Neural cell (in vitro differentiated cells): ENCODE data around the gene ADGRL4. TPM values are rescaled to one million over a fixed set of nuclear protein-coding genes. Genes with fewer than 3 reads are reported as not detected.

Experiments used
- H2AFZ ChIP-seq: fragments of 200-600, 300-800 bp; sonication (generic), shearing (Covaris generic); 2 replicates; pipeline ENCODE4 v1.6.0; 2014; ENCODE audit warnings: low read depth, mild to moderate bottlenecking, antibody characterized with exemption, low read length, moderate library complexity
- H3F3A ChIP-seq: fragments of 200-600 bp; shearing (Covaris generic); 2 replicates; pipeline ENCODE4 v1.6.1; 2016; ENCODE audit warnings: mild to moderate bottlenecking, moderate library complexity, mixed read lengths, antibody characterized with exemption, low read length; ENCODE audit not compliant: insufficient read depth, poor library complexity, severe bottlenecking
- H3K27ac ChIP-seq: fragments of 200-600, 300-800 bp; sonication (generic), shearing (Covaris generic); 2 replicates; pipeline ENCODE4 v1.5.1; 2014; ENCODE audit warnings: mild to moderate bottlenecking, low read length, moderate library complexity
- H3K27me3 ChIP-seq: fragments of 300-800, 200-600 bp; sonication (generic), shearing (Covaris generic); 2 replicates; pipeline ENCODE4 v1.6.0; 2014; ENCODE audit warnings: mild to moderate bottlenecking, low read depth, low read length, moderate library complexity; ENCODE audit not compliant: insufficient read depth
- H3K36me3 ChIP-seq: fragments of 300-800, 200-600 bp; sonication (generic), shearing (Covaris generic); 2 replicates; pipeline ENCODE4 v1.5.1; 2014; ENCODE audit warnings: mild to moderate bottlenecking, antibody characterized with exemption, low read length, moderate library complexity; ENCODE audit not compliant: insufficient read depth
- H3K4me2 ChIP-seq: fragments of 300-800, 200-600 bp; sonication (generic), shearing (Covaris generic); 2 replicates; pipeline ENCODE4 v1.6.0; 2014; ENCODE audit warnings: mild to moderate bottlenecking, low read length
- H3K4me3 ChIP-seq: fragments of 300-800, 200-600 bp; sonication (generic), shearing (Covaris generic); 2 replicates; pipeline ENCODE4 v1.5.1; 2014; ENCODE audit warnings: mild to moderate bottlenecking, low read length, moderate library complexity
- H3K79me2 ChIP-seq: fragments of 200-600 bp; shearing (Covaris generic); replicated peaks from 2 replicates; pipeline ENCODE4 v1.6.0; 2014; ENCODE audit warnings: mild to moderate bottlenecking, low read length, moderate library complexity; ENCODE audit not compliant: insufficient read depth
- H3K9ac ChIP-seq: fragments of 300-800, 200-600 bp; sonication (generic), shearing (Covaris generic); 2 replicates; pipeline ENCODE4 v1.6.1; 2016; ENCODE audit warnings: mild to moderate bottlenecking, low read length, mixed read lengths
- H3K9me2 ChIP-seq: fragments of 200-600 bp; shearing (Covaris generic); 2 replicates; pipeline ENCODE4 v1.6.1; 2016; ENCODE audit warnings: mild to moderate bottlenecking, low read length, mixed read lengths; ENCODE audit not compliant: insufficient read depth
- H3K9me3 ChIP-seq: fragments of 200-600, 300-800 bp; sonication (generic), shearing (Covaris generic); 2 replicates; pipeline ENCODE4 v1.6.1; 2016; ENCODE audit warnings: mild to moderate bottlenecking, mixed run types, low read length, moderate library complexity, mixed read lengths
- H4K20me1 ChIP-seq: fragments of 200-600 bp; shearing (Covaris generic); 2 replicates; pipeline ENCODE4 v1.6.1; 2016; ENCODE audit warnings: mild to moderate bottlenecking, mixed run types; ENCODE audit not compliant: insufficient read depth
- CTCF ChIP-seq: fragments of 450-650 bp; IDR thresholded peaks from 2 replicates; pipeline ENCODE4 v1.5.1; 2014; ENCODE audit warnings: antibody characterized with exemption, mild to moderate bottlenecking, moderate library complexity; ENCODE audit not compliant: poor library complexity, severe bottlenecking
- EP300 ChIP-seq: fragments of 450-650 bp; conservative IDR thresholded peaks from 2 replicates; pipeline ENCODE4 v1.6.1; 2014; ENCODE audit warnings: antibody characterized with exemption, mild to moderate bottlenecking, moderate library complexity; ENCODE audit not compliant: poor library complexity, severe bottlenecking
- EZH2 ChIP-seq: fragments of 200-600, 300-800 bp; shearing (Covaris generic), sonication (generic); IDR thresholded peaks from 2 replicates; pipeline ENCODE4 v1.6.1; 2014; ENCODE audit warnings: antibody characterized with exemption, low read length, borderline replicate concordance, mild to moderate bottlenecking; ENCODE audit not compliant: insufficient read depth, poor library complexity, severe bottlenecking
- MXI1 ChIP-seq: fragments of 450-650 bp; conservative IDR thresholded peaks from 2 replicates; pipeline ENCODE4 v1.6.1; 2014; ENCODE audit warnings: antibody characterized with exemption, mild to moderate bottlenecking; ENCODE audit not compliant: poor library complexity, severe bottlenecking
- POLR2AphosphoS5 ChIP-seq: IDR thresholded peaks from 2 replicates; pipeline ENCODE4 v1.6.1; 2012
- RAD21 ChIP-seq: fragments of 450-650 bp; conservative IDR thresholded peaks from 2 replicates; pipeline ENCODE4 v1.6.1; 2014; ENCODE audit warnings: antibody characterized with exemption, mild to moderate bottlenecking, moderate library complexity
- REST ChIP-seq: IDR thresholded peaks from 2 replicates; pipeline ENCODE4 v1.6.1; 2012; ENCODE audit warnings: borderline replicate concordance
- SMC3 ChIP-seq: fragments of 450-650 bp; conservative IDR thresholded peaks from 2 replicates; pipeline ENCODE4 v1.6.1; 2014; ENCODE audit warnings: antibody characterized with exemption, mild to moderate bottlenecking, moderate library complexity; ENCODE audit not compliant: poor library complexity
- TAF1 ChIP-seq: IDR thresholded peaks from 2 replicates; pipeline ENCODE4 v1.6.1; 2012; ENCODE audit warnings: low read depth
- polyA plus RNA-seq: library from polyadenylated mRNA; depleted of rRNA; stranded (reverse); fragments of >200 nt; gene quantifications from 2 replicates; pipeline ENCODE4 v1.2.3, GENCODE V29; 2014

The ADGRL4 gene
- polyA plus RNA-seq, 1 donor from 2014 or later = 0.12 TPM

- no peaks in the 10 kb centered on the region for H3K9me2 ChIP-seq
- TF ChIP-seq RAD21 (no peak), TAF1 (no peak), REST (no peak), MXI1 (no peak), SMC3 (no peak)
- H3K9me3 ChIP-seq = peaks cover 2% of the 10 kb centered on the region
- H3K36me3 ChIP-seq = no peaks in the 10 kb centered on the region
- no peak overlapping the region for H3K9ac ChIP-seq
- no peaks in the 10 kb centered on the region for H3K79me2 ChIP-seq
- H3K4me2 ChIP-seq = no peak overlapping the region
- no peaks in the 10 kb centered on the region for H3F3A ChIP-seq
- no peak overlapping the region for H3K27ac ChIP-seq
- no peaks in the 10 kb centered on the region for H4K20me1 ChIP-seq
- H2AFZ ChIP-seq = no peak overlapping the region
- no peak overlapping the region for H3K4me3 ChIP-seq
- H3K27me3 ChIP-seq = no peaks in the 10 kb centered on the region
Observed at GRCh38 chr1:79042117-79042516, 35.6 kb upstream of the ADGRL4 start.

- H3K27me3 ChIP-seq = no peaks in the 10 kb centered on the region
- TF ChIP-seq SMC3 = no peak
- TF ChIP-seq EZH2 = no peak
- TF ChIP-seq MXI1 = no peak
- TF ChIP-seq REST = no peak
- no peak for TF ChIP-seq EP300
- TF ChIP-seq POLR2AphosphoS5 = no peak
- no peak for TF ChIP-seq CTCF
- TF ChIP-seq TAF1 = no peak
- TF ChIP-seq RAD21 = no peak
- H2AFZ ChIP-seq = no peak overlapping the region
- peaks cover 7% of the 10 kb centered on the region for H3K9me3 ChIP-seq
- H3K27ac ChIP-seq = no peak overlapping the region
- no peak overlapping the region for H3K4me2 ChIP-seq
- no peaks in the 10 kb centered on the region for H3K9me2 ChIP-seq
- no peak overlapping the region for H3K4me3 ChIP-seq
- H3F3A ChIP-seq = no peaks in the 10 kb centered on the region
- H3K9ac ChIP-seq = no peak overlapping the region
- no peaks in the 10 kb centered on the region for H3K79me2 ChIP-seq
- H4K20me1 ChIP-seq = no peaks in the 10 kb centered on the region
- H3K36me3 ChIP-seq = no peaks in the 10 kb centered on the region
Observed at GRCh38 chr1:79041666-79042065, 35.1 kb upstream of the ADGRL4 start.
